Measurements from ENCODE around the gene ICA1.

DNA sequence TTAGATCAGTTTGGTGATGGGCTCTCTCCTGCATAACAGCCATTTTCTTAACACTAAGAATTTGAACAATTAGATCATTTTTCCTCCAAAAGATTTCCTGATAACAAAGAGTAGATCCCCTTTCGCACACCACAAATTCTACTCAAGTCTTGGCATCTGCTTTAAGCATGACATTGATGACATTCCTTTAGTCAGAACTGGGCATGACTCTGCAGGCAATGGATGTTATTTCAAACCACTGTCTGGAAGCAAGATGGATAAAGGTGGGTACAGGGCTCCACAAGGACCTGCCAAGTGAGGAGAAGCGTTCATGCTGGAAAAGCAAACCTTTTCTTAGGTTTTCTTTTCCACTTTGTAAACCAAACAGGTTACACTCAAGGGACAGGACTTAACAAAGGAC lies 169.8 kb downstream of the ICA1 start:
- TF ChIP-seq JUND (IDR thresholded peaks at IDR 0.05): no peak
- TF ChIP-seq, protein P1, sequence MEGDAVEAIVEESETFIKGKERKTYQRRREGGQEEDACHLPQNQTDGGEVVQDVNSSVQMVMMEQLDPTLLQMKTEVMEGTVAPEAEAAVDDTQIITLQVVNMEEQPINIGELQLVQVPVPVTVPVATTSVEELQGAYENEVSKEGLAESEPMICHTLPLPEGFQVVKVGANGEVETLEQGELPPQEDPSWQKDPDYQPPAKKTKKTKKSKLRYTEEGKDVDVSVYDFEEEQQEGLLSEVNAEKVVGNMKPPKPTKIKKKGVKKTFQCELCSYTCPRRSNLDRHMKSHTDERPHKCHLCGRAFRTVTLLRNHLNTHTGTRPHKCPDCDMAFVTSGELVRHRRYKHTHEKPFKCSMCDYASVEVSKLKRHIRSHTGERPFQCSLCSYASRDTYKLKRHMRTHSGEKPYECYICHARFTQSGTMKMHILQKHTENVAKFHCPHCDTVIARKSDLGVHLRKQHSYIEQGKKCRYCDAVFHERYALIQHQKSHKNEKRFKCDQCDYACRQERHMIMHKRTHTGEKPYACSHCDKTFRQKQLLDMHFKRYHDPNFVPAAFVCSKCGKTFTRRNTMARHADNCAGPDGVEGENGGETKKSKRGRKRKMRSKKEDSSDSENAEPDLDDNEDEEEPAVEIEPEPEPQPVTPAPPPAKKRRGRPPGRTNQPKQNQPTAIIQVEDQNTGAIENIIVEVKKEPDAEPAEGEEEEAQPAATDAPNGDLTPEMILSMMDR (IDR thresholded peaks at IDR 0.05; ENCODE audit: low read depth, low read length, missing input control): no peak
- TF ChIP-seq, protein P2, sequence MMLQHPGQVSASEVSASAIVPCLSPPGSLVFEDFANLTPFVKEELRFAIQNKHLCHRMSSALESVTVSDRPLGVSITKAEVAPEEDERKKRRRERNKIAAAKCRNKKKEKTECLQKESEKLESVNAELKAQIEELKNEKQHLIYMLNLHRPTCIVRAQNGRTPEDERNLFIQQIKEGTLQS (IDR thresholded peaks at IDR 0.05): no peak
- TF ChIP-seq RAD21 (IDR thresholded peaks at IDR 0.05): no peak
- TF ChIP-seq, protein P3, sequence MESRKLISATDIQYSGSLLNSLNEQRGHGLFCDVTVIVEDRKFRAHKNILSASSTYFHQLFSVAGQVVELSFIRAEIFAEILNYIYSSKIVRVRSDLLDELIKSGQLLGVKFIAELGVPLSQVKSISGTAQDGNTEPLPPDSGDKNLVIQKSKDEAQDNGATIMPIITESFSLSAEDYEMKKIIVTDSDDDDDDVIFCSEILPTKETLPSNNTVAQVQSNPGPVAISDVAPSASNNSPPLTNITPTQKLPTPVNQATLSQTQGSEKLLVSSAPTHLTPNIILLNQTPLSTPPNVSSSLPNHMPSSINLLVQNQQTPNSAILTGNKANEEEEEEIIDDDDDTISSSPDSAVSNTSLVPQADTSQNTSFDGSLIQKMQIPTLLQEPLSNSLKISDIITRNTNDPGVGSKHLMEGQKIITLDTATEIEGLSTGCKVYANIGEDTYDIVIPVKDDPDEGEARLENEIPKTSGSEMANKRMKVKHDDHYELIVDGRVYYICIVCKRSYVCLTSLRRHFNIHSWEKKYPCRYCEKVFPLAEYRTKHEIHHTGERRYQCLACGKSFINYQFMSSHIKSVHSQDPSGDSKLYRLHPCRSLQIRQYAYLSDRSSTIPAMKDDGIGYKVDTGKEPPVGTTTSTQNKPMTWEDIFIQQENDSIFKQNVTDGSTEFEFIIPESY (IDR thresholded peaks at IDR 0.05): no peak
- TF ChIP-seq RXRA (IDR thresholded peaks at IDR 0.05): no peak
- TF ChIP-seq TAF1 (conservative IDR thresholded peaks at IDR 0.05): no peak
- TF ChIP-seq, protein P4, sequence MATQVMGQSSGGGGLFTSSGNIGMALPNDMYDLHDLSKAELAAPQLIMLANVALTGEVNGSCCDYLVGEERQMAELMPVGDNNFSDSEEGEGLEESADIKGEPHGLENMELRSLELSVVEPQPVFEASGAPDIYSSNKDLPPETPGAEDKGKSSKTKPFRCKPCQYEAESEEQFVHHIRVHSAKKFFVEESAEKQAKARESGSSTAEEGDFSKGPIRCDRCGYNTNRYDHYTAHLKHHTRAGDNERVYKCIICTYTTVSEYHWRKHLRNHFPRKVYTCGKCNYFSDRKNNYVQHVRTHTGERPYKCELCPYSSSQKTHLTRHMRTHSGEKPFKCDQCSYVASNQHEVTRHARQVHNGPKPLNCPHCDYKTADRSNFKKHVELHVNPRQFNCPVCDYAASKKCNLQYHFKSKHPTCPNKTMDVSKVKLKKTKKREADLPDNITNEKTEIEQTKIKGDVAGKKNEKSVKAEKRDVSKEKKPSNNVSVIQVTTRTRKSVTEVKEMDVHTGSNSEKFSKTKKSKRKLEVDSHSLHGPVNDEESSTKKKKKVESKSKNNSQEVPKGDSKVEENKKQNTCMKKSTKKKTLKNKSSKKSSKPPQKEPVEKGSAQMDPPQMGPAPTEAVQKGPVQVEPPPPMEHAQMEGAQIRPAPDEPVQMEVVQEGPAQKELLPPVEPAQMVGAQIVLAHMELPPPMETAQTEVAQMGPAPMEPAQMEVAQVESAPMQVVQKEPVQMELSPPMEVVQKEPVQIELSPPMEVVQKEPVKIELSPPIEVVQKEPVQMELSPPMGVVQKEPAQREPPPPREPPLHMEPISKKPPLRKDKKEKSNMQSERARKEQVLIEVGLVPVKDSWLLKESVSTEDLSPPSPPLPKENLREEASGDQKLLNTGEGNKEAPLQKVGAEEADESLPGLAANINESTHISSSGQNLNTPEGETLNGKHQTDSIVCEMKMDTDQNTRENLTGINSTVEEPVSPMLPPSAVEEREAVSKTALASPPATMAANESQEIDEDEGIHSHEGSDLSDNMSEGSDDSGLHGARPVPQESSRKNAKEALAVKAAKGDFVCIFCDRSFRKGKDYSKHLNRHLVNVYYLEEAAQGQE (IDR thresholded peaks at IDR 0.05): no peak
